HG03103 (cell line): Measurements from ENCODE around the gene MTHFD1L.
"Not testable (repeated sequence)": the region's sequence is repeated elsewhere in the genome, so short reads cannot be mapped to it uniquely, and the experiment has no call there.

Source experiments
- ATAC-seq: cut with Tn5 transposase; IDR thresholded peaks from one replicate; pipeline ENCODE4 v1.9.1; 2021; ENCODE audit warnings: low read depth; ENCODE audit not compliant: unreplicated experiment

The MTHFD1L gene

GRCh38 chr6:151087055-151087454 lies 221.6 kb downstream of the MTHFD1L start:
- not testable (repeated sequence) for ATAC-seq

GRCh38 chr6:151087861-151088598 lies 222.5 kb downstream of the MTHFD1L start:
- no peak for ATAC-seq

GRCh38 chr6:151088599-151088935 lies 223.1 kb downstream of the MTHFD1L start:
- no peak for ATAC-seq

GRCh38 chr6:151088963-151089362 lies 223.5 kb downstream of the MTHFD1L start:
- ATAC-seq, result no peak

GRCh38 chr6:151089978-151090377 lies 224.5 kb downstream of the MTHFD1L start:
- no peak for ATAC-seq

GRCh38 chr6:151091571-151091970 lies 226.1 kb downstream of the MTHFD1L start:
- ATAC-seq, result no peak

GRCh38 chr6:151092591-151092990 lies 227.1 kb downstream of the MTHFD1L start:
- ATAC-seq, result no peak

- no peak for ATAC-seq
These were observed 228.2 kb downstream of the MTHFD1L start for GRCh38 chr6:151093706-151094105.

- ATAC-seq, result no peak
These were observed 230.2 kb downstream of the MTHFD1L start for GRCh38 chr6:151095538-151096254.

GRCh38 chr6:151096255-151096612 lies 230.7 kb downstream of the MTHFD1L start:
- ATAC-seq, result no peak

- no peak for ATAC-seq
These were observed 231.4 kb downstream of the MTHFD1L start for GRCh38 chr6:151096691-151097606.

GRCh38 chr6:151098166-151098565 lies 232.7 kb downstream of the MTHFD1L start:
- ATAC-seq, result no peak

GRCh38 chr6:151100326-151100725 lies 234.8 kb downstream of the MTHFD1L start:
- ATAC-seq, result no peak

- no peak for ATAC-seq
These were observed 235.8 kb downstream of the MTHFD1L start for GRCh38 chr6:151101161-151101815.

- ATAC-seq, result no peak
These were observed 236.6 kb downstream of the MTHFD1L start for GRCh38 chr6:151101816-151102694.

- ATAC-seq, result no peak
These were observed 237.8 kb downstream of the MTHFD1L start for GRCh38 chr6:151103266-151103665.

GRCh38 chr6:151107897-151108427 lies 242.5 kb downstream of the MTHFD1L start:
- no peak for ATAC-seq

- ATAC-seq, result no peak
These were observed 243.0 kb downstream of the MTHFD1L start for GRCh38 chr6:151108548-151108947.

- no peak for ATAC-seq
These were observed 243.9 kb downstream of the MTHFD1L start for GRCh38 chr6:151109361-151109760.
